Uterus (tissue), 4 donors: Measurements from ENCODE around the gene TTK. TPM values are rescaled to one million over a fixed set of nuclear protein-coding genes. Genes with fewer than 3 reads are reported as not detected.

Experiments
- DNase-seq, 2 donors: peaks; one replicate each; pipeline ENCODE4 v3.0.0-alpha.2; 2019 to 2020
- H3K27ac ChIP-seq, 2 donors: fragments of 200-600 bp; sonication (generic); 1 replicate in 1 of 2; 2 replicates in 1 of 2; pipeline ENCODE4 v1.5.1; 2016 to 2018
- H3K27me3 ChIP-seq, 2 donors: fragments of 200-600 bp; sonication (generic); one replicate each; pipeline ENCODE4 v1.5.1; 2018 to 2019; ENCODE audit warnings: control low read depth in 1 of 2
- H3K36me3 ChIP-seq, 2 donors: fragments of 200-600 bp; sonication (generic); one replicate each; pipeline ENCODE4 v1.5.1; 2019; ENCODE audit warnings: control low read depth in 1 of 2
- H3K4me1 ChIP-seq, 2 donors: fragments of 200-600 bp; sonication (generic); one replicate each; pipeline ENCODE4 v1.5.1; 2018 to 2019; ENCODE audit warnings: control low read depth in 1 of 2
- H3K4me3 ChIP-seq, 2 donors: fragments of 200-600 bp; sonication (generic); 1 replicate in 1 of 2; 2 replicates in 1 of 2; pipeline ENCODE4 v1.5.1; 2018 to 2019; ENCODE audit warnings: mild to moderate bottlenecking in 1 of 2
- H3K9me3 ChIP-seq, 2 donors: fragments of 200-600 bp; sonication (generic); one replicate each; pipeline ENCODE4 v1.5.1; 2019; ENCODE audit warnings: control low read depth in 1 of 2
- POLR2A ChIP-seq, 2 donors: fragments of 450-650 bp; IDR thresholded peaks; one replicate each; pipeline ENCODE4 v1.6.1; 2016; ENCODE audit warnings: antibody characterized with exemption in 2 of 2, mild to moderate bottlenecking in 1 of 2, moderate library complexity in 1 of 2
- intact Hi-C: fragments of 100-400 bp; cut with DNase I; formaldehyde crosslinking; loops from one replicate; pipeline ENCODE4 v1.15.1; 2023; ENCODE audit warnings: low total_unique reads
- total RNA-seq, 4 donors: library from RNA; depleted of rRNA in 3 of 4; stranded (reverse); fragments of >200 nt in 3 of 4; gene quantifications; one replicate each; pipeline versions ENCODE4 v1.1.0 to v1.2.4, GENCODE V29; 2014 to 2023
- TF ChIP-seq, protein P1 (sequence below), 4 experiments: fragments of 200-600 bp in 2 of 4; fragments of 450-650 bp in 2 of 4; sonication (generic) in 2 of 4; IDR thresholded peaks; one replicate each; pipeline ENCODE4 v1.5.1; 2016 to 2019; ENCODE audit warnings: antibody characterized with exemption in 4 of 4, mild to moderate bottlenecking in 2 of 4, moderate library complexity in 1 of 4
- donor health status: DM: yes; HTN: yes; CAD: no.

The TTK gene
- total RNA-seq, 4 donors from 2014 or later = 20.0 TPM; not detected in 3

DNA sequence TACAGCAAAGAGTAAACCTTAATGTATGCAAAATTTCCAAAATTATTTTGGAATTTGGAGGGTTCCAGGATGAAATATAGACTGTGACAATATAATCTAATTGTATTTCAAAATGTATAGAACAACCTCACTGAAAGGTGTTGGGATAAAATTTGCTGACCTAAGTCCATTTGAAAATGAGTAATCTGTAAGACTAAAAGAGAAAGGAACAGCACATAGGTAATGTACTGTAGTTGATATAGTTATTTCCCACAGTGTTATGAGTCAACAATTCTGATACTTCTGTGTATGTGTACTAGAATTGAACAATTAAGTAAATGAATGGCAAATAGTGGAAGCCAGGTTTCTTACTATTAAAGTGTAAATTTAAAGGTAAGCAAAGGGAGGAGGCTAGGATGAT is 33.3 kb upstream of the TTK start:
- no peaks in the 10 kb centered on the region for H3K4me1 ChIP-seq
- no peak for DNase-seq
- H3K27ac ChIP-seq = no peak overlapping the region
- intact Hi-C loops = no loop called here
- H3K9me3 ChIP-seq = no peaks in the 10 kb centered on the region
- H3K4me3 ChIP-seq = no peak overlapping the region
- H3K36me3 ChIP-seq = no peaks in the 10 kb centered on the region
- TF ChIP-seq, protein P1, sequence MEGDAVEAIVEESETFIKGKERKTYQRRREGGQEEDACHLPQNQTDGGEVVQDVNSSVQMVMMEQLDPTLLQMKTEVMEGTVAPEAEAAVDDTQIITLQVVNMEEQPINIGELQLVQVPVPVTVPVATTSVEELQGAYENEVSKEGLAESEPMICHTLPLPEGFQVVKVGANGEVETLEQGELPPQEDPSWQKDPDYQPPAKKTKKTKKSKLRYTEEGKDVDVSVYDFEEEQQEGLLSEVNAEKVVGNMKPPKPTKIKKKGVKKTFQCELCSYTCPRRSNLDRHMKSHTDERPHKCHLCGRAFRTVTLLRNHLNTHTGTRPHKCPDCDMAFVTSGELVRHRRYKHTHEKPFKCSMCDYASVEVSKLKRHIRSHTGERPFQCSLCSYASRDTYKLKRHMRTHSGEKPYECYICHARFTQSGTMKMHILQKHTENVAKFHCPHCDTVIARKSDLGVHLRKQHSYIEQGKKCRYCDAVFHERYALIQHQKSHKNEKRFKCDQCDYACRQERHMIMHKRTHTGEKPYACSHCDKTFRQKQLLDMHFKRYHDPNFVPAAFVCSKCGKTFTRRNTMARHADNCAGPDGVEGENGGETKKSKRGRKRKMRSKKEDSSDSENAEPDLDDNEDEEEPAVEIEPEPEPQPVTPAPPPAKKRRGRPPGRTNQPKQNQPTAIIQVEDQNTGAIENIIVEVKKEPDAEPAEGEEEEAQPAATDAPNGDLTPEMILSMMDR (IDR thresholded peaks at IDR 0.05) = no peak
- no peak for TF ChIP-seq POLR2A (IDR thresholded peaks at IDR 0.05)
- H3K27me3 ChIP-seq = no peaks in the 10 kb centered on the region

DNA sequence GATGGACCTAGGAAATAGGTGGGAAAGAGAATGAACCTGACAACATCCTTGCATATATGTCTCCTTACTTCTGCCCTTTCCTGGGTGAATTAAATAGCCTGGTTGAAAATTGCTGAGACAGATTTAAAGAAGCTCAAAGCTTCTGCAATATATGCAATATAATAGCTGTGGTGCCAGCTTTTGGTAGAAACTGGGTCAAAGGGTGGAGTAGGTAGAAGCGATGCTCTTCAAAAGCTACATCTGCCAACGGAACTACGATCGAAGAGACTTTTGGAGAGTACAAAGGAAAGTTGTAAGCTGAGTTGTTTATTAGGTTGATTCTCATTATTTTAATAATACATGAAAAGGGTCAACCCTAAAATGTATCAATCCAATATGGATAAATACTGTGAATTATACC is 22.8 kb upstream of the TTK start:
- no peak for DNase-seq
- Histone ChIP-seq H3K4me3 (no peak overlapping the region), H3K27ac (no peak overlapping the region), H3K4me1 (no peaks in the 10 kb centered on the region), H3K9me3 (no peaks in the 10 kb centered on the region), H3K27me3 (no peaks in the 10 kb centered on the region), H3K36me3 (no peaks in the 10 kb centered on the region)
- intact Hi-C loops = no loop called here
- no peak for TF ChIP-seq POLR2A (IDR thresholded peaks at IDR 0.05)
- TF ChIP-seq, protein P1 (IDR thresholded peaks at IDR 0.05) = no peak

DNA sequence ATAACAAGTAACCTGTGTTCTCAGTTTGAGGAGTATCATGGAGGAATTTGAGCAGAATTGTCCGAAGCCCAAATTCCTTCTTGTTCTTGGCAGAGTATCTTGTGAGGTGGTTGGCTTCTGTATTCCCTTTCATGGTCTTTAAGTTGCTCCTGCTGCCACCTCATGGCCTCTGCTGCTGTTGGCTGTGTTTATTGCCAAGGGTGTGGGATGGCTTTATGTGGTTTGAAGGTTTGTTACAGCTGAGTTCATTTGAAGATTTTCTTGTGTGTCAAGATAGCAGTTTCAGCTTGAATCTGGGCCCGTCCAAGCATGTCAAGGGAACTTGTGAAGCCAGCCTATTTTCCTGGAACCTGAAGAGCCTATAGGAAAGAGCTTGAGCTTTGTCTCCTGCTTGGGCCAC is 20.2 kb upstream of the TTK start:
- Histone ChIP-seq H3K36me3 (no peaks in the 10 kb centered on the region), H3K27me3 (no peaks in the 10 kb centered on the region), H3K27ac (no peak overlapping the region), H3K9me3 (no peaks in the 10 kb centered on the region), H3K4me3 (no peak overlapping the region), H3K4me1 (no peaks in the 10 kb centered on the region)
- TF ChIP-seq POLR2A (IDR thresholded peaks at IDR 0.05) = no peak
- TF ChIP-seq, protein P1 (IDR thresholded peaks at IDR 0.05) = no peak
- DNase-seq = no peak
- intact Hi-C loops = no loop called here

DNA sequence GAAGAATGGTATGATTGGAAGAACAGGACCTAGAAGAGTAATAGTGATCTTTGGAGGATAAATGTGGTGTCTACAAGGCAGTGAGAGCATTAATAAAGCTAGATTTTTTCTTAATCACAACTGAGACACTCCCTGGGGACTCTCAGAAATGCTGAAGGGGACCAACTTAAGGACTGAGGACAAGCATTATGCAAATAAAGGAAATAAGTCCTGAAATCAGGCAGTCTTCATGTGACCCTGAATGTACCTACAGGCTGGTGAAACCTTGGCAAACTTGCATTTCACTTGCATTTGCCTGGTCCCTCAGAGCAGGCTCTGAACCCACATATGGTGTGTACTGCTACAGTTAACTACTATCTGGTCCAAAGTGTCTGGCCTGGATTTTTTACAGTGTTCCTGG is 19.3 kb upstream of the TTK start:
- no peak for TF ChIP-seq POLR2A (IDR thresholded peaks at IDR 0.05)
- TF ChIP-seq, protein P1 (IDR thresholded peaks at IDR 0.05) = no peak
- no peaks in the 10 kb centered on the region for H3K4me1 ChIP-seq
- no peaks in the 10 kb centered on the region for H3K36me3 ChIP-seq
- H3K4me3 ChIP-seq = no peak overlapping the region
- no peaks in the 10 kb centered on the region for H3K9me3 ChIP-seq
- H3K27me3 ChIP-seq = no peaks in the 10 kb centered on the region
- DNase-seq = no peak
- H3K27ac ChIP-seq = no peak overlapping the region
- intact Hi-C loops = no loop called here

DNA sequence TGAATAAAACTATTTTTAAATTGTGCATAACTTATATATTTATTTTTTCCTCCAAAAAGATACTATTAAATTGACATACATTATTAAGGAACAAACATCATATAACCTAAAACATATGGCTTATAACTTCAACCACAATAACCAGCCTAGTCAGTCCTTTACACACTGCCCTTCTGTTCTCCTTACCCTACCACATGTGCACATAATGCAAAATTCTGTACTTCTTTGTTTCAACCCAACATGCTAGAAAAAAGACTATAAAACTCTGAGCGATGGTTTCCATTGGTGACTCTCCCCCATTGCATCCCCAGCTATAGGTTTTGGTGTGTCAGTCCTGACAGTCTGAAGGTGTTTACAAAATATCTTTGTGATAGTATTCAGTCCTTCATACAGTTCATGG is 14.8 kb upstream of the TTK start:
- Histone ChIP-seq H3K9me3 (no peaks in the 10 kb centered on the region), H3K27me3 (no peaks in the 10 kb centered on the region), H3K4me1 (no peaks in the 10 kb centered on the region), H3K27ac (no peak overlapping the region), H3K36me3 (no peaks in the 10 kb centered on the region), H3K4me3 (no peak overlapping the region)
- intact Hi-C loops = no loop called here
- no peak for DNase-seq
- TF ChIP-seq, protein P1 (IDR thresholded peaks at IDR 0.05) = no peak
- no peak for TF ChIP-seq POLR2A (IDR thresholded peaks at IDR 0.05)
